Measurements from ENCODE around the gene LTBP2.
"Not testable (repeated sequence)": the region's sequence is repeated elsewhere in the genome, so short reads cannot be mapped to it uniquely, and the experiment has no call there.

Gene LTBP2

GRCh38 chr14:74486164-74486563 is 125.9 kb downstream of the LTBP2 start:
- DNase-seq (ENCODE audit: low read depth in 2 of 2): no peak

DNA sequence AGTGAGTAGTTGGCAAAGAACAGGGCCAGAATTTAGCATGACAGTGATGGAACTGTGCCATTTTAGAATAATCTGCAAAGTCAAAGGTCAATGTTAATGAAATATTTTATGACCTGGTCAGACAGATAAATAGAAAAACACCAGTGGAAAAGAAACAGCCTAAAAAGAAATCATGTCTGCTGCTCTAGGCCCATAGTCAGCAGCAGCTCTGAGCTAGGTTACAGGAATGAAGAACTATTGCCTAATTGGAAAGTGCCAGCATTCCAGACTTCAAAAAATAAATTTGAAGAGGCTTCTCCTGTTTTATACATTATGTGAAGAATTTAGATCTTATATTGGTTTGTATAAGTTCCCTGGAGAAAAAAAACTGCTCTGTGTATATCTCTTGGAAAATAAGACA is 128.7 kb downstream of the LTBP2 start:
- no peak for DNase-seq (ENCODE audit: low read depth in 2 of 2)

DNA sequence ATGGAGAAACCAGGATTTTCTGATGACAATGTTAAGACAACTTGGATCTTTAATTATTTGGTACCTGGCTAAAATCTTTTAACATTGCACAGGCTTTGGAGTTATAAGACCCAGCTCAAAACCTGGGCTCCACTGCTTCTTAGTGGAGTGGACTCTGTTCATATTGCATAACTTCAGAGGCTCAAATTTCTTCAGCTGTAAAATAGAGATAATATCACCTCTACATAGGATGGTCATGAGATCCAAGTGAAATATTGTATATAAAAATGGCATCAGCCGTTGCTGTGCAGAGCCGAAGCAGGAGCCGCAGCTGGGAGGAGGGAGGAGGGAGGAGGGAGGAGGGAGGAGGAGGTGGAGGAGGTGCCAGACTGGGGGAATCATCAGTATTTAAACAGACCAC is 129.5 kb downstream of the LTBP2 start:
- DNase-seq (ENCODE audit: low read depth in 2 of 2): no peak

DNA sequence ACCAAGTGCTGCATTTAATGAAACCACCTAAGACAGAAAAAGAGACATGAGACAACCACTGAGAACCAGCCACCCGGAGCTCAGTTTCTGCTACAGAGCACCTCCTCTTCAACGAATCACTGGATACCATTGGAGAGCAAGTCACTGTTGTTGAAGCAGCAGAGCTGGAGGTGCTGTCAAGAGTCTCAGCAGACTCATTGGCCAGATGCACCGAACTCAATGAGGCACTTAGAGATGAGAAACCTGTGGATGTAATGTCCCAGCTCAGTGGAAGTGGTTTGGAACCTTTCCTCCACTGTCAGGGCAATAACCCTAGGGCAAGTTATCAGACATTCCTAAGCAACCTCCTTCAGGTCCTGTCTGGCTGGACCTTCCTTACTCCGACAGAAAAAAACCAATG is 132.0 kb downstream of the LTBP2 start:
- DNase-seq (ENCODE audit: low read depth in 2 of 2): no peak

- DNase-seq (ENCODE audit: low read depth in 2 of 2): no peak
These were observed 132.9 kb downstream of the LTBP2 start for GRCh38 chr14:74478996-74479635.

GRCh38 chr14:74476607-74477006 is 135.4 kb downstream of the LTBP2 start:
- no peak for DNase-seq (ENCODE audit: low read depth in 2 of 2)

GRCh38 chr14:74476107-74476506 is 135.9 kb downstream of the LTBP2 start:
- DNase-seq (ENCODE audit: low read depth in 2 of 2): no peak

- DNase-seq (ENCODE audit: low read depth in 2 of 2): no peak
These were observed 136.4 kb downstream of the LTBP2 start for GRCh38 chr14:74475678-74476077.

DNA sequence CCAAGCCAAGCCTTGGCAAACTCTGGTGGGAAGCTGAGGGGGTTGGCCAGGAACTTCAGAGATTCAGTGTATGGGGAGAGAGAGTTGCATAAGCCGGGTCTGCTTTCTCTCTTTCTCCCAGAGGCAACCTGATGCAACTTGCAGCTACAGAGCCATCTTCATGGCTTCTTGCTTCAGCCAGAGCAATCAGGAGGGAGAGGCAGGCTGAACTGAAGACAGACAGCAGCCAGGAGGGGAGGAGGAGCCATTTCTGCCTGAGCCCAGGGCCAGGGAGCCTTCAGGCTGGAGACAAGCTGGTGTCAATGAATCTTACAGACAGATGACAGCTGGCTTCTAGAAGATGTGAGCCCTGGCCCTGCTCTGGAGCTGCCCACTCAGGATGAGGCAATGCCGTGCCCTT is 137.7 kb downstream of the LTBP2 start:
- DNase-seq (ENCODE audit: low read depth in 2 of 2): no peak

GRCh38 chr14:74472601-74473000 is 139.4 kb downstream of the LTBP2 start:
- DNase-seq (ENCODE audit: low read depth in 2 of 2): no peak

- no peak for DNase-seq (ENCODE audit: low read depth in 2 of 2)
These were observed 142.2 kb downstream of the LTBP2 start for GRCh38 chr14:74469548-74470518.

GRCh38 chr14:74468513-74468912 is 143.5 kb downstream of the LTBP2 start:
- no peak for DNase-seq (ENCODE audit: low read depth in 2 of 2)

DNA sequence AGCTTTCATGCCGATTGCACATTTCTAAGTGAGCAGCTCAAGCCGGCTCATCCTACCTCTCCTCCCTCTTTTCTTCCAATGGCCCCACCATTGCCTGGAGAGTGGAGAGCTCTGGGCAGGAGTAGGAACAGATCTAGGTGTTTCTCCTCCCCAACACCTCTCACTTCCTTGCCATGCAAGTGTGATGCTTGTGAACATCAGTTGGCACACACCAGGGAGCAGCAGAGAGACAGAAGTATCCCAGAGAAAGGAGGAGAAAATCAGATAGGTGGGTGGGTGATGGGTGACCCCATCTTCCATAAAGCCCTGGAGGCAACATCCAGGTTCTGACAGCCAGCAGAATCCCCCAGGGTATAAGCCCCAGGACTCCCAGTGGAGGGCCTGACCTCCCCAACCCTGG is 146.7 kb downstream of the LTBP2 start:
- no peak for DNase-seq (ENCODE audit: low read depth in 2 of 2)

DNA sequence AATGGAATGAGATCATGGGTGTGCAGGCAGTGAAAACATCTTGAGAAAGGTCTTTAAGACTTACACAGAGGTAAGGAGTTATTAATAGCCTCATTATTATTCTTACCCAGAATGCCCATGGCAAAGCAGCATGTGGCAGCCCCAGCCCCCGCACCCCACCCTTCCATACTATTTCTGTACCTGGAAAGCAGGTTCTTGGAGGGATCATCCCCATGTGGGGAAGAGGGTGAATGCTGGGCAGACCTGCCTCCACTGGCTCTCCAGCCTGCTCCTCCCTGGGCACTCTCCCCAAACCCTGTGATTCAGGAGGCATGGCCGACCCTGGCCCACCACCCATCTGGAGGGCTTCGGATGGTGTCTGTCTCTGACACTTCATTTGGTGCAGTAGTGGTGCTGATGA is 147.3 kb downstream of the LTBP2 start:
- DNase-seq (ENCODE audit: low read depth in 2 of 2): no peak

DNA sequence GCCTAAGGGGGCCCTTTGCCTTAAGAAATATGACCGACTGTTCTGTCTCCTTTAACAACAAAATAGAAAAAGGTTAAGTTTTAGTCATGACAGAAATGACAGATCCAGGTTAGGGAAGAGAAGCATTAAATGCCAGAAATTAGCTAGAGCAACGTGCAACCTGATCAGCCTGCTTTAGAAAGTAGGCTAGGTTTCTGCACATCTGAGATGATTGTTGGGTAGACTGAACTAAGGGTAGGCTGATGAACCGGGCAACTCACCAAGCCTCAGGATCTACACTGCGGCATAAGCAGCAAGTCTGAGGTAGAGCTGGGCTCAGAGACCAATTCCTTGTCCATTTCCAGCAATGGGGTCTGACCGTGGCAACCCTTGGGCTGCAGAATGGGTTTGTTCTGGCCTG is 148.3 kb downstream of the LTBP2 start:
- no peak for DNase-seq (ENCODE audit: low read depth in 2 of 2)

- no peak for DNase-seq (ENCODE audit: low read depth in 2 of 2)
These were observed 149.0 kb downstream of the LTBP2 start for GRCh38 chr14:74462993-74463392.

DNA sequence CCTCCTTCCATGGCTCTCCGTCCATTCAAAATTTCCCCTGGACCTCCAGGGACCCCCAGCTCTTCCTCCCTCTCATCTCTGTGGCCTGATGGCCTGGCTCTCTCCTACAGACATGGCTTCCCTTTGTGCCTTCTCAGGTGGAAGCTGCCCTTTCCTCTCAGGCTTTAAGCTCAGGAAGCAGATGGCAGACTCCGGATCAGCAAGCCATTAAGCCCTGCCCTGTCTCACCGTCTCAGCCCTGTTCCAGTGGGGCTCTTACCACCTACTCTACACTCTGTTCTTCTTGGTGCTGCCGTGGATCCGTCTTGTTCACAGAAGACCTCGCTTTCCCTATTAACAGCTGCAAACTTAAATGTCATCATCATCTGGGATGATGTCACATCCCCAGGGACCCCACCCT is 152.1 kb downstream of the LTBP2 start:
- no peak for DNase-seq (ENCODE audit: low read depth in 2 of 2)

DNA sequence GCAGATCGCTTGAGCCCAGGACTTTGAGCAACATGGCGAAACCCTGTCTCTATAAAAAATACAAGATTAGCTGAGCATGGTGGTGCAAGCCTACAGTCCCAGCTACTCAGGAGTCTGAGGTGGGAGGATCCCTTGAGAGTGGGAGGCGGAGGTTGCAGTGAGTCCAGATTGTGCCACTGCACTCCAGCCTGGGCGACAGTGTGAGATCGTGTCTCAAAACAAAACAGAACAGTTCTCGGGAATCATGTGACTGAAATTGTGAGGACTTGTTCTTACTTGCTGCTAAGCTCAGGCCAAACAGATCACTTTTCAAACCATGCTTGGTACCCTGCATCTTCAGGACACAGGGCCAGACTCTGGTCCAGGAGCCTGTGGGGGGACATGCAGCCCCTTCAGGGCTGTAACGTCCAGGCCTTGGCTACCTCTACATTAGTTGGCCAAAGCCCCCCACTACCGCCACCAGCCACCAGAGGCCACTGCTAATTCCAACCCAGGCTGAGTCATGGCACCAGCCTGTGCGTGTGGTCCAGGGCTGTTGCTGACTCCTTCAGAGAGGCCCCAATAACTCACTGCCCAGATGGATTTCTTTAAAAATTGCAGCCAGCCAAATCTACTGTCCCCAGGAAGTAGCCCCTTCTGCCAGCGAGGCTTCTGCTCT is 152.6 kb downstream of the LTBP2 start:
- DNase-seq (ENCODE audit: low read depth in 2 of 2): peak in 1 of 2 experiments; percentile 17

- no peak for DNase-seq (ENCODE audit: low read depth in 2 of 2)
These were observed 154.5 kb downstream of the LTBP2 start for GRCh38 chr14:74457565-74457895.

- DNase-seq (ENCODE audit: low read depth in 2 of 2): no peak
These were observed 155.1 kb downstream of the LTBP2 start for GRCh38 chr14:74456684-74457564.

DNA sequence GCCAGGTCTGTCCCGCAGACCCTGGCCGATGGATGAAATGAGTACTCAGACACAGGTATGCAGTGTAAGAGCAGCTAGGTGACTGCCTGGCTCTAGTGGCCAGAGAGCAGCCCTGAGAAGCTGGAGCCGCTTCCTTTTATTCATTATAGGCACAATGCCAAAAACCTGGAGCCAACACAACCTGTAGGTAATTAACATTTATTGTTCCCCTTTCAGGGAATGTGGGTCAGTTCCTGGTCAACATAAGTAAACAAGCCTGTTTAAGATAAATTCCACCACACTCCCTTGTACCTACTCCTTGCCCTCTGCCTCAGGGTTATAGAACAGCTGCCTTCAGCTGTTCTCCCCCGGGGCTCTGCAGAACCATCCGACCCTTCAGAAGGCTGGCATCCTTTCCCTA is 157.6 kb downstream of the LTBP2 start:
- DNase-seq (ENCODE audit: low read depth in 2 of 2): not testable (repeated sequence)

All from stimulated activated CD4-positive, alpha-beta T cell treated with anti-CD3 and anti-CD28 coated beads, Interleukin-12 subunit alpha, Interleukin-12 subunit beta, amount 100 ng/mL, for 24 hours (primary cell).